MCF 10A (cell line): Measurements from ENCODE around the gene PLK5. TPM values are rescaled to one million over a fixed set of nuclear protein-coding genes. Genes with fewer than 3 reads are reported as not detected.

Experiments
- BruUV-seq: library from RNA; stranded (reverse); fragments of 400-500 nt; replicated peaks from 2 replicates; lab custom pipeline; 2021; lab: Mats Ljungman, UMichigan
- CTCF ChIA-PET: fragments of 300-600 bp; sonication (Branson Sonifier 250); formaldehyde crosslinking; extraction: SDS; loops from one replicate; lab custom pipeline; 2021; ENCODE audit warnings: antibody characterized with exemption, inconsistent platforms; lab: Yijun Ruan, JAX
- POLR2A ChIA-PET: fragments of 300-600, 350-650 bp; sonication (Branson Sonifier 250); formaldehyde crosslinking; extraction: SDS; loops from one replicate; lab custom pipeline; 2020; ENCODE audit warnings: antibody characterized with exemption, inconsistent platforms; lab: Yijun Ruan, JAX
- DNase-seq: peaks from one replicate; pipeline ENCODE4 v3.0.0-alpha.2; 2018; ENCODE audit not compliant: unreplicated experiment
- H3K27ac Mint-ChIP-seq: one replicate; pipeline ENCODE4 v1.8.0; 2022; ENCODE audit warnings: mild to moderate bottlenecking, low read depth, mixed read lengths; ENCODE audit not compliant: unreplicated experiment
- H3K27me3 Mint-ChIP-seq: one replicate; pipeline ENCODE4 v1.8.0; 2022; ENCODE audit warnings: mixed read lengths; ENCODE audit not compliant: insufficient read depth, unreplicated experiment
- H3K36me3 Mint-ChIP-seq: one replicate; pipeline ENCODE4 v1.8.0; 2022; ENCODE audit warnings: mild to moderate bottlenecking, moderate library complexity, mixed read lengths; ENCODE audit not compliant: insufficient read depth, unreplicated experiment
- H3K4me1 Mint-ChIP-seq: one replicate; pipeline ENCODE4 v1.8.0; 2022; ENCODE audit warnings: mixed read lengths; ENCODE audit not compliant: insufficient read depth, unreplicated experiment
- H3K4me3 Mint-ChIP-seq: one replicate; pipeline ENCODE4 v1.8.0; 2022; ENCODE audit warnings: mild to moderate bottlenecking, moderate library complexity, mixed read lengths; ENCODE audit not compliant: unreplicated experiment
- H3K9me3 Mint-ChIP-seq: one replicate; pipeline ENCODE4 v1.8.0; 2022; ENCODE audit warnings: mixed read lengths; ENCODE audit not compliant: unreplicated experiment
- intact Hi-C: fragments of 100-400 bp; cut with micrococcal nuclease; formaldehyde crosslinking; loops from 2 replicates; pipeline ENCODE4 v1.14.1; 2022
- total RNA-seq: library from RNA; stranded (reverse); gene quantifications from 2 replicates; pipeline ENCODE4 v1.2.3, GENCODE V29; 2022
- TF ChIP-seq, protein P1 (sequence below): fragments of 200-600 bp; IDR thresholded peaks from one replicate; pipeline ENCODE4 v1.8.0; 2022; ENCODE audit warnings: antibody characterized with exemption, mild to moderate bottlenecking; ENCODE audit not compliant: unreplicated experiment

The PLK5 gene
- total RNA-seq, 1 experiment from 2014 or later: 0.21 TPM

DNA sequence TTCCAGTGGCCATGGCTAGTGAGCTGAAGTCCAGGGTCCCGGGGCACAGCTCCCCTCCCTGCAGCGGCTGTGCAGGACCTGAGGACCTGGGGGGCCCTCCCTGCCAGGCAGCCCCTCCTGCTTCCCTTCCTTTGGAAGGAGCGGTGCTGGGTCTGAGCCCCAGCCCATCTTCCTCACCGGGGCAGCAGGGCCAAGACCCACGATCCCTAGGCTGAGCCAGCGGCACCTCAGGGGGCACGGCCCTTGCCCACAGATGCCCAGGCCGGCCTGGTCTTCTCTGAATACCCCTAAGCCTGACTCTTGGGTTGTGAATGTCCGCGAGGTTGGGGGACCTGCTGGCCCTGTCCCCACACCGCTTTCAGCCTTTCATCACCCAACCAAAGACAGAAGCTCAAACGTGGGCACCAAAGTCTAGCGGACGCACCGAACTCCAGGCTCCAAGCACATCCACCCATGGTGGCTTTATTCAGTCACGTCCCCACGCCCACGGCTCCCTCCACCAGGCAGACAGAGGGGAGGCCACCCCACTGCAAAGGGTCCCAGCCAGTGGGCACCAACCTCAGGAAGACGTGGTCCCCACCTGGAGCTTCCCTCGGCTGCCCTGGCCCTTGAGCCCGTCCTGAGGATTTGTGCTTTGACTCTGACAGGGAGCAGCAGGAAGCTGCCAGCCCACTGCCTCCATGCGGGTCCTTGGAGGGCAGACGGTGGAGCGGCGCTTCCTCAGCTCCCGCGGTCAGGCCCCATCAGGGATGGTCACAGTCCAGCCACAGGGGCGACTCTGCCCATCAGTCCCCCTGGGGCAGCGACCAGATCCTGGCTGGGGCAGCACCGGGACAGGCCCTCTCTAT lies 52.6 kb downstream of the PLK5 start:
- Mint-ChIP-seq H3K4me3 (no peak overlapping the region), H3K27ac (no peak overlapping the region), H3K4me1 (no peaks in the 10 kb centered on the region), H3K9me3 (no peaks in the 10 kb centered on the region), H3K36me3 (peaks cover 63% of the 10 kb centered on the region), H3K27me3 (no peaks in the 10 kb centered on the region)
- intact Hi-C loops: no loop called here
- TSS peak; percentile 27 for BruUV-seq
- ChIA-PET CTCF (no interaction called here), POLR2A (interaction anchor here (2.2 kb wide), 1 partner anchor 14 kb away, joined by 11 read pairs; no protein-coding TSS in a partner anchor)
- TF ChIP-seq, protein P1, sequence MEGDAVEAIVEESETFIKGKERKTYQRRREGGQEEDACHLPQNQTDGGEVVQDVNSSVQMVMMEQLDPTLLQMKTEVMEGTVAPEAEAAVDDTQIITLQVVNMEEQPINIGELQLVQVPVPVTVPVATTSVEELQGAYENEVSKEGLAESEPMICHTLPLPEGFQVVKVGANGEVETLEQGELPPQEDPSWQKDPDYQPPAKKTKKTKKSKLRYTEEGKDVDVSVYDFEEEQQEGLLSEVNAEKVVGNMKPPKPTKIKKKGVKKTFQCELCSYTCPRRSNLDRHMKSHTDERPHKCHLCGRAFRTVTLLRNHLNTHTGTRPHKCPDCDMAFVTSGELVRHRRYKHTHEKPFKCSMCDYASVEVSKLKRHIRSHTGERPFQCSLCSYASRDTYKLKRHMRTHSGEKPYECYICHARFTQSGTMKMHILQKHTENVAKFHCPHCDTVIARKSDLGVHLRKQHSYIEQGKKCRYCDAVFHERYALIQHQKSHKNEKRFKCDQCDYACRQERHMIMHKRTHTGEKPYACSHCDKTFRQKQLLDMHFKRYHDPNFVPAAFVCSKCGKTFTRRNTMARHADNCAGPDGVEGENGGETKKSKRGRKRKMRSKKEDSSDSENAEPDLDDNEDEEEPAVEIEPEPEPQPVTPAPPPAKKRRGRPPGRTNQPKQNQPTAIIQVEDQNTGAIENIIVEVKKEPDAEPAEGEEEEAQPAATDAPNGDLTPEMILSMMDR: no peak
- no peak for DNase-seq

DNA sequence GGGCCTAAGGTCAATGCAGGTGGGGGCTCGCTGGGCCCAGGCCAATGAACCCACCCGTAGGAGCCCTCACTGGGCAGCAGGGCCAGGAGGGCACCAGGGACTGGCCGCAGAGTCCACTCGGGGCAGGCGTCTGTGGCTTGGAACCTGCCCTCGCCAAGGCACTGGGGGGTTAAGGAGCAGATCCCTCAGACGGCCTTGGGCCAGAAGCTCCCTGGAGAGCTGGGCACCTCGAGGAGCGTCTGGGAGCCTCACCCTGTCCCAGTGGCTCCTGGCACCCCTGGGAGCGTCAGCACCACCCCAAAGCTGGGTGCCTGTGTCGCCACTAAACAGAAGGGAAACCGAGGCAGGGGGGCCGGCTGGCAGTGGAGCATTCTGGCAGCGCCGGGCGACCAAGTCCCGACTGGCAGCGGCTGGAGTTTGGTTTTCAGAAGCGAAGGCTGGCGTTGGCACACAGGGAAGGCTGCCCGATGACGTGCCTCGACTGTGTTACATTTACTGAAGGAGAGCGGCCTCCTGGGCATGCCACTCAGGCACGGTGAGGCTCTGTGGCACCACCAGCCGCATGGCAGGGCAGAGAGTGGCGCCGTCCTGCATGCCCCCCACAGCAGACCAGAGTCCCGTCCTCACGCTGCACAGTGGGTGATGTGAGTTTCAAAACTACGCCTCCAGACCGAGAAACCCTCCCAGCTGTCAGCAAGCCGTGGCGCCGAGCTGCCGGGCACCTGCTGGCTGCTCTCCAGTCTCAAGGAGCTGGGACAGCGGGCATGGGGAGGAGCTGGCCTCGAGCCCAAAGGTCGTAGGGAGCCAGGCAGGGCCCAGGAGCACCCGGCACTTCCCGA lies 53.4 kb downstream of the PLK5 start:
- no TSS peak for BruUV-seq
- no peak overlapping the region for H3K4me3 Mint-ChIP-seq
- TF ChIP-seq, protein P1: no peak
- H3K27ac Mint-ChIP-seq: no peak overlapping the region
- intact Hi-C loops: no loop called here
- CTCF ChIA-PET: no interaction called here
- H3K27me3 Mint-ChIP-seq: no peaks in the 10 kb centered on the region
- peaks cover 72% of the 10 kb centered on the region for H3K36me3 Mint-ChIP-seq
- no peaks in the 10 kb centered on the region for H3K9me3 Mint-ChIP-seq
- H3K4me1 Mint-ChIP-seq: no peaks in the 10 kb centered on the region
- POLR2A ChIA-PET: interaction anchor here (1.0 kb wide), 1 partner anchor 13 kb away, joined by 3 read pairs; no protein-coding TSS in a partner anchor
- no peak for DNase-seq

DNA sequence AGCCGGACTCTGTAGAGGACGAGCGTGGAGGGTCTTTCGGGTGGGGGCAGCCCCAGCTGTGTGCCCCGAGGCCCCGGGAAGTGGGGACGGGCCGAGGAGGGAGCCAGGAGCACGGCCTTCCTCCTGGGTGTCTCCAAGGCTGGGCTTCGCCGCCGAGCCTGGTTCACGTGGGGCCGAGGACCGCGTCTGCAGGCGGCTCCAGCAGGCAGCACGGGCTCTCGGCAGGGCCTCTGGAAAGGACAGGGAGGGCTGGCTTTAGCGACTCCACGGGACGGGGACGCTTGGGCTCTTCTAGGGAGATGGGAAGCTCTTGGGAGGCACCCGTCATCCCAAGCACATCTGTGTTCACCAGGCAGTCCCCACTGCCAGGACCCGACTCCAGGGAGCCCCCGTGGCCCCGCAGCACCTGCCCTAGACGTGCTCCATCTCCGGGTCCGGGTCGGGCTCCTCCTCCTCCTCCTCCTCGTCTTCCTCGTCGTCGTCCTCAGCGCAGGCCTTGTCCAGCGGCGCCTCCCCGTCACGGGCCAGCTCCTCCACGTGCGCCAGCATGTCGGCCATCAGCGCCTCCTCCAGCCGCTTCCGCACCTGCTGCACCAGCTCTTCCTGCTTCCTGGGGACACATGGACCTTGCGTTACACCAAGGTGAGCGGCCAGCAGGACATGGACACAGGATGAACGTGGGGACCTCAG lies 54.2 kb downstream of the PLK5 start:
- no peaks in the 10 kb centered on the region for H3K4me1 Mint-ChIP-seq
- peaks cover 79% of the 10 kb centered on the region for H3K36me3 Mint-ChIP-seq
- DNase-seq: no peak
- POLR2A ChIA-PET: interaction anchor here (1.0 to 1.6 kb wide), 2 partner anchors 10 to 13 kb away, joined by 3 to 10 read pairs; no protein-coding TSS in a partner anchor
- no TSS peak for BruUV-seq
- no peaks in the 10 kb centered on the region for H3K27me3 Mint-ChIP-seq
- CTCF ChIA-PET: no interaction called here
- H3K9me3 Mint-ChIP-seq: no peaks in the 10 kb centered on the region
- intact Hi-C loops: no loop called here
- no peak overlapping the region for H3K27ac Mint-ChIP-seq
- no peak overlapping the region for H3K4me3 Mint-ChIP-seq
- TF ChIP-seq, protein P1: no peak
